ENCODE measurements around the gene CCDC102A.

CCDC102A gene

DNA sequence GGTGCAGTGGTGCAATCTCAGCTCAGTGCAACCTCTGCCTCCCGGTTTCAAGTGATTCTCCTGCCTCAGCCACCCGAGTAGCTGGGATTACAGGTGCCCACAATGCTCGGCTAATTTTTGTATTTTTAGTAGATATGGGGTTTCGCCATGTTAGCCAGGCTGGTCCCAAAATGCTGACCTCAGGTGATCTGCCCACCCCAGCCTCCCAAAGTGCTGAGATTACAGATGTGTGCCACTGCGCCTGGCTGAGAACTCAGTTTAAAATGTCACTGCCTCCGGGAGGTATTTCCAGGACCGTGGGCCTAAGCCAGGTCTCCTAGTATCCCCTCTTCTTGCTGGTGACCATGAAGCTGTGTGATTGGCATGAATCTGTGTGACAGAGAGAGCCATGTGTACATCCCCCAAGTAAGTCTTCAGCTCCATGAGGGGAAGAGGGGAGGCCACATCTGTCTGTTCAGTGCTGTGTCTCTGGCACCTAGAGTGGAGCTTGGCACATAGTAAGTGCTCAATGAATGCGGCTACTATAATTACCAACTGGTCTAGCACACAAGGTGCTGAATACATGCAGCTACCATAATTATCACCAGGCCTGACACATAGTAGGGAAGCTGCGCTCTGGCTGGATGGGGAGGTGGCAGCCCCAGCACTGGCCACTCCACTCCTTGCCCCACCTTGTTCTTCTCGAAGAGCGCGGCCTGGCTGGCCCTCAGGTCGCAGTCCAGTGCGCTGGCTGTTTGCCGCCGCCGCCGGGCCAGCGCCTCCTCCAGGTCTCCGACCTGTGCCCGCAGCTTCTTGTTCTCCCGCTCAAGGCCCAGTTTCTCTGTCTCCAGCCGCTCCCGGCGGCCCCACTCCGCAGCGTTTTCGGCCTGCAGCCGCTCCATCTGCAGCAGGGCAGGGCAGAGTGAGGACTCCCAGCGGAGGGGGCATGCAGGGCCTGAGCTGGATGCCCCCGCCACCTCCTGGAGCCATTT, 18.7 kb downstream of the CCDC102A start:
- no peak for DNase-seq

DNA sequence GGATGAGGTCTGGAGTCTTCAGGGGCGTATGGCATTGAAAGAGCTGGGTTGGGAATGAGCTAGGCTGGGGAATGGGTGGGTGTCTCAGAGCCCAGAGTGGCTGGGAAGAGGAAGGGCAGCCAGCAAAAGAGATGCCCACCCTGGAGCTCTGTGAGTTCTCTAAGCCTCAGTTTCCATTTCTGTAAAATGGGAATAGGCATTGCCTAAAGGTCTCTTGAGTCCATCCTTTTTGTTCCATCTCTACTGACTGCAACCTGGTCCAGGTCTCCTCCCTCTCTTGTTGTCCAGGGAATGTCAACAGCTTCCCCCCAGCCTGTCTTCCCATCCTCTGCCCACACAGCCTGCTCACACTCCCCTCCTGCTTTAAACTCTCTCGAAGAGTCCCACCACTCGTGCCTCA, 19.6 kb downstream of the CCDC102A start:
- DNase-seq: no peak

DNA sequence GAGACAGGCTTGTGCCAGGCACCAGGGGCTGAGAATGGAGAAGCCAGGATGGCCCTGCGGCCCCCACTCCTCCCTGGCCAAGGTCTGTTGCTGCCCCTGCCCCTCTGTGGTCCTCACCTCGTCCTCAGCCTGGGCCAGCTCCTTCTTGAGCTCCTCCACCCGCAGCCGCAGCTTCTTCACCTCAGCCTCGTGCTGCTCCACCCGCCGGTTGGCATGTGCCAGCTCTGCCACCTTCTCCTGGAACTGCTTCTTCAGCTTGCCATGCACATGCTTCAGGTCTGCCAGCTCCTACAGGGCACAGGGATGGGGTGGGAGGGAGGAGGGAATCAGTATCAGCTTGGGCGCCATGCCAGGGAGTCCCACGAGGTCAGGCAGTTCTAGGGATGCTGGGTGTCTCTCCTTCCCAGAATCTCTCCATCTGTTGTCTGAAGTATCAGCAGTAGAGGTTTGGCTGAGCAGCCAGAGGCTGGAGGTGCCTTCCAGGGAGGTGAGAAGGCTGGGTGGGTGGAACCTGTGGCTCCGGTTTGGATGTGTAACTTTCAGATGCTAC, 20.1 kb downstream of the CCDC102A start:
- DNase-seq: no peak

GRCh38 chr16:57514791-57515600, 21.4 kb downstream of the CCDC102A start:
- DNase-seq: no peak

- DNase-seq: no peak
Measured at GRCh38 chr16:57514371-57514770, 22.0 kb downstream of the CCDC102A start.

GRCh38 chr16:57513371-57514102, 22.8 kb downstream of the CCDC102A start:
- DNase-seq: no peak

- DNase-seq: no peak
Measured at GRCh38 chr16:57512296-57513001, 23.9 kb downstream of the CCDC102A start.

- no peak for DNase-seq
Measured at GRCh38 chr16:57510016-57510871, 26.1 kb downstream of the CCDC102A start.

DNA sequence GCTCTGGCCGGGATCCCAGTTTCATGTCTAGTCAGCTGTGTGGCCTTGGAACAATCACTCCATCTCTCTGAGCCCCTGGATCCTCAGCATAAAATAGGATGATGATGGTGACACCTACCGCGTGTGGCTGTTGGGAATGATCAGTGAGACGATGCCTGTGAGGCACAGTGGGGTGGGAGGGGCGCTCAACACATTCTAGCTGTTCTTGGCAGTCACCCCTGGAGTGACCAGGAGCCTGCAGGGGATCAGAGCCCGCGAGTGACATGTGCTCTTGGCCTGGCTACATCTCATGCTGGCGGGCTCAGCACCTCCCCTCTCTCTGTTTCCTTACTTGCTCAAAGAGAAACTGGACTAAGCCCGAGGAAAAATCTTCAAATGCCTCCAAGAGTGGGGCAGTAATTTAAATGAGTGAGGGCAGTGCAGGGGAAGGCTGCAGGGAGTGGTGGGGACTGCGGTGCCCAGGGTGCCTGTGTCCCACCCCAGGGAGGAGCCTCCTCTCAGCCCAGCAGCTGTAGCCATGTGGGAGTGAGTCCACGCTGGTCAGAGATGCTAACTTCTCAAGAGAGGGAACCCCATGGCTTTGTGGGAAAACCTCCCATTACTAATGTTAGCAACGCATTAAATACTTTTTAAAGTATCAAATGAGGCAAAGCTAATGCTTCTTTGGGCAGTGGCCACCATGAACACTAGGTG, 27.0 kb downstream of the CCDC102A start:
- DNase-seq: no peak

DNA sequence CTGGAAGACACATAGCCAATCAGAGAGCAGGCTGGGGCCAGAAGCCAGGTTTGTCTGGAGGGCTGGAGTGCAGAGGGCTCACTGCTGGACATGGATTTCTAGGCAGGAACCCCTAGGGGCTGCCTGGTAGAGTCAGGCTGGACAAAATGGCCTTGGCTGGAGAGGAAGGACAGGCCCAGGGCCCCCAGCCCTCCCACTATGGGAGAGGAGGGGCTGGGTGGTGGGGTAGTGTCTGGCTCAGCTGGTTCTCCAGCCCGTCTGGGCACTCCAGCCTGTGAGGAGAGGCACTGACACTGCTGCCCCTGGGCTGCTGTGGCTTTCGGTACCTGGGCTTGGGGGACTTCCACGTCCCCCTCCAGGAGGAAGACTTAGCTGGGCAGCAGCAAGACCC, 28.3 kb downstream of the CCDC102A start:
- no peak for DNase-seq

DNA sequence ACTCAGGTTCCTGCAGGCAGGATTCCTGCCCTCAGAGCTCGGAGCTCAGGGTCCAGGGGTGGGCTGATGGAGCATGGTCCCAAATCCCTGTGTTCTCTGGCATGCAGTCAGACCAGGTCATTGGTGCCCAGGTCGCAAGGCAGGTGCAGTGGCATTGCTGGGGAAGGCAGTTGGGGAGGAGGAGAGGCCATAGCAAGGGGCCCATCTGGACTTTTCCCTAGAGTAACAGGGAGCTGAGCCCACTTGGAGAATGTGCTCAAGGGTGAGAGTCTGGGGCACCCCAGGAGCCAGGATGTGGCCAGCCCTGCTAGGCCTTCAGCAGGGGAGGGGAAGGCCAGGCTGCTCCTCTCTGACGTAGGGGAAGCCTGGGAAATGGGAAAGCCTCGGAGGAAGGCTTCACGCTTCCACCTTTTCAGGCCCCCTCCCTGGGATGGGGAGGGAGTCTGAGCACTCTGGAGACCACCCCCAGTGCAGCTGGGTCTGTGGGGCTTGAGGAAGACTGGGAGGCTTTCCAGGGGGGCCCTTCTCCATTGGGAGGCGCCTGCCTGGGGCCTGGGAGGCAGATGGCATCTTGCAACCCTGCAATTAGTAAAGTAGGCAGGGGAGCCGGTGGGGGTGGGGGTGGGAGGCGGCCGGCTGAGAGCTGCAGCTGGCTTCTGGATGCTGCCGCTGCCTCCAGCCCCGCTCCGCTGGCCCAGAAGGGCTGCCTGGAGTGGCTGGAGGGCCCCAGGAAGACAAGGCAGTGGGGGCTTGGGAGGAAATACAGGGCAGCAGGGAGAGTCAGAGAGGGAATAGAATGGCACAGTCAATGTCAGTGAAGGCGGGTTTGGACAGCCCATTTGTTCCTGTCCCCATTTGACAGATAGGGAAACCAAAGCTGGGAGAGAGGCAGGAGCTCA, 29.0 kb downstream of the CCDC102A start:
- peak; percentile 89 for DNase-seq

DNA sequence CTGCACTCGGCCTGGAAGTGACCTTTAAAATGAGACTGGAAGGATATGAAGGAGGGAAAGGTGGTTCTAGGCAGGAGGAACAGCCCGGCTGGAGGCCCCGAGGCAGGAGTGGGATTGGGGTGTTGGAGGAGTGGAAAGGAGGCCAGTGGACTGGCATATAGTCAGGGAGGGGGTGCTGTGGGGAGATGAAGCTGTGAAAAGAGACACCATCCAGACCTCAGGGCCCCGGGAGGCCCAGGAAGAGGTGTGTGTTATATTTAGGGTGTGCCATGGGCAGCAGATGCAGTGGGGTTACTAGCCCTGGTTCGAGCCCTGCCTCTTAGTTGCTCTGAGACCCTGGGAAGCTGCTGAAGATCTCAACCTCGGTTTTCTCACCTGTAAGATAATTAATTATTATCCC, 31.2 kb downstream of the CCDC102A start:
- no peak for DNase-seq

GRCh38 chr16:57504491-57504890, 31.9 kb downstream of the CCDC102A start:
- DNase-seq: no peak

DNA sequence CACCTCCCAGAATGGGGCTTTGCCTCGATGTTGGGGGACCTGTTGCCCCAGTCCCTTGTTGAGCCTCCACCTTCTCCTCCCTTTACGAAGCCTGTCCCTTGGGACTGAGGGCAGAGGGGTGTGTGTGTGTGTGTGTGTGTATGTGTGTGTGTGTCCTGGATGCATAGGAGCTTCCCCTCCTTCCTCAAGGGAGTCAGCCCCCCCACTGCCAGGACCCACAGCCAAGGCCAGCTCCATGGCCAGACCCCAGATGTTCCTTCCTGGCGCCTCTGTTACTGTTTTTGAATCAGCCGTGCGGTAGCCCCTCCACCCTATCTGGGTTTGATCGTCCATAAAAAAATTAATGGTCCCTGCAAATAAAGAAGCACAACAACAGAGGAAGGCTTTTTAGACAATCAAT, 32.4 kb downstream of the CCDC102A start:
- DNase-seq: no peak

DNA sequence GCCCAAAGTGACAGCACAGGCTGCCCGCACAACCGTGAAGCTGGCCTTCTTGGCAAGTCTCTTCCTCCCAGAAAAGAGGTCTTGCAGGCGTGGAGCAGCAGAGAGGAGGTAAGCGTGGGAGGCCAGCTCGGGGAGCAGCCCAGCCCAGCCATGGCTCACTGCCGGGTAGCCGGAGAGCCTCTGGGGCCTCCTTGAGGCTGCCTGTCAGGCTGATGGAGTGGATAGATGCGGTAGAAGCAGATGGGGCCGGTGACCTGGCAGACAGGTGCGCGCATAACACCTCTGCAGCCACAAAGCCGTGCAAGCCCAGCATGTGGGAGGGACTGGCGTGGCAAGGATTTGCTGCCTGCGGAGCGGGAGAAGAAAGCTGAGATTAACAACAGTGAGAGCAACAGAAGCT, 33.0 kb downstream of the CCDC102A start:
- peak; percentile 78 for DNase-seq

DNA sequence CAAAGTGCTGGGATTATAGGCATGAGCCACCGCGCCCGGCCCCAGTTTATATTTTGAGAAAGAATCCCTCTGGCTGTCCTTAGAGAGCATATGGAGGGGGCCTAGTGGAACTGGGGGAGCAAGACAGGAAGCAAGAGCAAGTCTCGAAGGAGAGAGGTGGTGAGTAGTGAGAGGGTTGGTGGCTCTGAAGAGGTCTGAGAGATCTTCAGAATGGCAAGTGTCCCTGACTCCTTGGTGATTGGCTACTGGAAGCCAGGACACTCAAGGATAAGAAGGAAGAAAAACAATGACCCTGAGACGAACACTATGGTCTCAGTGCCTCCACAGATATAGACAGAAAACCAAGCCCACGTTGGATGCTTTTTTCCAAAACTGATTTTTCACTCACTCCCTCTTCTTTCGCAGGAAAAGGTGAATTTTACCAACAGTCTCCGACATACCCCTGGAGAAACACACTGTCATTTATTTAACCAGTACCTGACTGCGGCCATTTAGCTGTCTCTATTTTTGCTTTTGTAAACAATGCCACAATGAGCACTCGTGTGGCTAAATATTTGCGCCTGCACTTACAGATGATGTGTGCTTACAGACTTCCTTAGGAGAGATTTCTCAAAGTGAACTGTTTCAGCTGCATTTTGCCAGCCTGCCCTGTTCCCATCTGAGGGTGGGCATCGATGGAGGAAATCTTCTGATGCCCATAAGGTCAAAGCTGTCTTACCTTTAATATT, 34.2 kb downstream of the CCDC102A start:
- peak; percentile 50 for DNase-seq

GRCh38 chr16:57501492-57501891, 34.9 kb downstream of the CCDC102A start:
- DNase-seq: no peak

DNA sequence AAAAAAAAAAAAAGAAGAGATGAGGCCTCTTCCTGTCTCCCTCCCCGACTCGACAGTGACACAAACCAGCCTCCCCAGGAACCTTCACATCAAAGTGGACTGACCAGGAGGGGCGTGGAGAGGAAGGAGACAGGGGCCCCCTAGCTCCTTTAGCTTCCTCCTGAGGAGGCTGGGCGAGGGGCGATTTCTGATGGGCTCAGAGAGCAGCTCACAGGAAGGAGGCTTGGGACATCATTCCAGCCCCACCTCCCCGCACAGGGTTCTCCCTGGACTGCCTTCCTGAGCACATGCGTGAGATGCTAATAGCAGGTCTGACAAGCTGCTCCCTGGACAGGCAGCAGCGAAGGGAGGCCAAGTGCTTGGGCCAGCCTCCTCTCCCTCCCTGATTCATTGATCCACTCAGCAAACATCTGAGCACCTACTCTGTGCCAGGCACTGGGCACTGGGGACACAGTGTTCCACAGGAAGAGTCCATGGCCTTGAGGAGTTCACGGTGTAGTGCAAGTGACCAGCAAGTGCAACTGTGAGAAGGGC, 35.7 kb downstream of the CCDC102A start:
- DNase-seq: no peak
